ENCODE measurements around the gene PAAF1.

DNA sequence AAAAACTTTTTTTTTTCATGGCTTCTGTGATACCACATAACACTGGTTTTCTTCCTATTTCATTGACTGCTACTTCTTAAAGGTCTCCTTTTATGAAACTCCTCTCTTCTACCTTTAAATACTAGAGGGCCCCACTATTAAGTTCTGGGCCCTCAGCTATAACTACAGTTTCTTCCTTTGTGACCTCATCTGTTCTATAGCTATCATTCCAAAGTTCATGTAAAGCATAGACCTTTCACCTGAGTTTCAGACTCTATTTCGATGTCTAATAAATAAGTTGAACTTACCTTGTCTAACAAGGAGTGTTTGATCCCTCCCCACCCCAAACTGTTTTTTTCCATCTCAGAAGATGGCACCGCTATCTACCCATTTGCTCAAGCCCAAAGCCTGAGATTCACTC is 35.2 kb downstream of the PAAF1 start:
- TF ChIP-seq, protein P1, sequence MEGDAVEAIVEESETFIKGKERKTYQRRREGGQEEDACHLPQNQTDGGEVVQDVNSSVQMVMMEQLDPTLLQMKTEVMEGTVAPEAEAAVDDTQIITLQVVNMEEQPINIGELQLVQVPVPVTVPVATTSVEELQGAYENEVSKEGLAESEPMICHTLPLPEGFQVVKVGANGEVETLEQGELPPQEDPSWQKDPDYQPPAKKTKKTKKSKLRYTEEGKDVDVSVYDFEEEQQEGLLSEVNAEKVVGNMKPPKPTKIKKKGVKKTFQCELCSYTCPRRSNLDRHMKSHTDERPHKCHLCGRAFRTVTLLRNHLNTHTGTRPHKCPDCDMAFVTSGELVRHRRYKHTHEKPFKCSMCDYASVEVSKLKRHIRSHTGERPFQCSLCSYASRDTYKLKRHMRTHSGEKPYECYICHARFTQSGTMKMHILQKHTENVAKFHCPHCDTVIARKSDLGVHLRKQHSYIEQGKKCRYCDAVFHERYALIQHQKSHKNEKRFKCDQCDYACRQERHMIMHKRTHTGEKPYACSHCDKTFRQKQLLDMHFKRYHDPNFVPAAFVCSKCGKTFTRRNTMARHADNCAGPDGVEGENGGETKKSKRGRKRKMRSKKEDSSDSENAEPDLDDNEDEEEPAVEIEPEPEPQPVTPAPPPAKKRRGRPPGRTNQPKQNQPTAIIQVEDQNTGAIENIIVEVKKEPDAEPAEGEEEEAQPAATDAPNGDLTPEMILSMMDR (conservative IDR thresholded peaks at IDR 0.05; ENCODE audit: low read depth in 2 of 2), result no peak
- no peak for TF ChIP-seq EZH2 (IDR thresholded peaks at IDR 0.05; ENCODE audit: low read depth, unreplicated experiment)
- no peak for TF ChIP-seq POLR2AphosphoS5 (IDR thresholded peaks at IDR 0.05; ENCODE audit: low read depth)
- TF ChIP-seq EZH2phosphoT487 (IDR thresholded peaks at IDR 0.05; ENCODE audit: unreplicated experiment), result no peak
- TF ChIP-seq, protein P2, sequence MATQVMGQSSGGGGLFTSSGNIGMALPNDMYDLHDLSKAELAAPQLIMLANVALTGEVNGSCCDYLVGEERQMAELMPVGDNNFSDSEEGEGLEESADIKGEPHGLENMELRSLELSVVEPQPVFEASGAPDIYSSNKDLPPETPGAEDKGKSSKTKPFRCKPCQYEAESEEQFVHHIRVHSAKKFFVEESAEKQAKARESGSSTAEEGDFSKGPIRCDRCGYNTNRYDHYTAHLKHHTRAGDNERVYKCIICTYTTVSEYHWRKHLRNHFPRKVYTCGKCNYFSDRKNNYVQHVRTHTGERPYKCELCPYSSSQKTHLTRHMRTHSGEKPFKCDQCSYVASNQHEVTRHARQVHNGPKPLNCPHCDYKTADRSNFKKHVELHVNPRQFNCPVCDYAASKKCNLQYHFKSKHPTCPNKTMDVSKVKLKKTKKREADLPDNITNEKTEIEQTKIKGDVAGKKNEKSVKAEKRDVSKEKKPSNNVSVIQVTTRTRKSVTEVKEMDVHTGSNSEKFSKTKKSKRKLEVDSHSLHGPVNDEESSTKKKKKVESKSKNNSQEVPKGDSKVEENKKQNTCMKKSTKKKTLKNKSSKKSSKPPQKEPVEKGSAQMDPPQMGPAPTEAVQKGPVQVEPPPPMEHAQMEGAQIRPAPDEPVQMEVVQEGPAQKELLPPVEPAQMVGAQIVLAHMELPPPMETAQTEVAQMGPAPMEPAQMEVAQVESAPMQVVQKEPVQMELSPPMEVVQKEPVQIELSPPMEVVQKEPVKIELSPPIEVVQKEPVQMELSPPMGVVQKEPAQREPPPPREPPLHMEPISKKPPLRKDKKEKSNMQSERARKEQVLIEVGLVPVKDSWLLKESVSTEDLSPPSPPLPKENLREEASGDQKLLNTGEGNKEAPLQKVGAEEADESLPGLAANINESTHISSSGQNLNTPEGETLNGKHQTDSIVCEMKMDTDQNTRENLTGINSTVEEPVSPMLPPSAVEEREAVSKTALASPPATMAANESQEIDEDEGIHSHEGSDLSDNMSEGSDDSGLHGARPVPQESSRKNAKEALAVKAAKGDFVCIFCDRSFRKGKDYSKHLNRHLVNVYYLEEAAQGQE (IDR thresholded peaks at IDR 0.05; ENCODE audit: unreplicated experiment), result no peak
- no peak for TF ChIP-seq JUNB (IDR thresholded peaks at IDR 0.05; ENCODE audit: unreplicated experiment)
- no peak for TF ChIP-seq ZNF114 (CRISPR knock-in tag; IDR thresholded peaks at IDR 0.05)
